PC-9 (cell line): Measurements from ENCODE around the gene BPIFA2.

Source experiments
- EZH2 ChIP-seq: fragments of 200-600 bp; sonication (generic); IDR thresholded peaks from 2 replicates; pipeline ENCODE4 v1.8.0; 2017; ENCODE audit warnings: antibody characterized with exemption, low read depth
- TF ChIP-seq, protein P1 (sequence below): fragments of 200-600 bp; sonication (generic); conservative IDR thresholded peaks from 2 replicates; pipeline ENCODE4 v1.6.1; 2017; ENCODE audit warnings: mixed run types, antibody characterized with exemption, mild to moderate bottlenecking, moderate library complexity

DNA sequence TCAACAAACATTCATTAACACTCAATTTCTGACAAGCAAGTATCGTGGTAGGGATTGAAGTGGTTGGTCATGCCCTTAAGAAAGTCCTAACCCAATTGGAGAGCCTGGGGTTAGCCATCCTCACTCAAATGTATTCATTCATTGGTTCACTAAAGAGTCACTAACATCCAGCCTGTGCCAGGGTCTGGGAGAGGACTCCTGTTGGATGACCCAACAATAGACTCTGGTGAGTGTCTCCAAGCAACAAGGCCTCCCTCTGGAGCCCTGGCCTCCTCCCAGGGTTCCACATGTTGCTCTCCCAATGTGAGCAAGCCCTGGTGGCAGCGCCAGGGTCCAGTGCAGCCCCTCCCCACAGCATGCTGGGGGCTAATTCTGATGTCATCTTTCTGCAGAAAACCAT is 49.1 kb downstream of the BPIFA2 start, which contains the start of gene BPIFA3:
- TF ChIP-seq, protein P1, sequence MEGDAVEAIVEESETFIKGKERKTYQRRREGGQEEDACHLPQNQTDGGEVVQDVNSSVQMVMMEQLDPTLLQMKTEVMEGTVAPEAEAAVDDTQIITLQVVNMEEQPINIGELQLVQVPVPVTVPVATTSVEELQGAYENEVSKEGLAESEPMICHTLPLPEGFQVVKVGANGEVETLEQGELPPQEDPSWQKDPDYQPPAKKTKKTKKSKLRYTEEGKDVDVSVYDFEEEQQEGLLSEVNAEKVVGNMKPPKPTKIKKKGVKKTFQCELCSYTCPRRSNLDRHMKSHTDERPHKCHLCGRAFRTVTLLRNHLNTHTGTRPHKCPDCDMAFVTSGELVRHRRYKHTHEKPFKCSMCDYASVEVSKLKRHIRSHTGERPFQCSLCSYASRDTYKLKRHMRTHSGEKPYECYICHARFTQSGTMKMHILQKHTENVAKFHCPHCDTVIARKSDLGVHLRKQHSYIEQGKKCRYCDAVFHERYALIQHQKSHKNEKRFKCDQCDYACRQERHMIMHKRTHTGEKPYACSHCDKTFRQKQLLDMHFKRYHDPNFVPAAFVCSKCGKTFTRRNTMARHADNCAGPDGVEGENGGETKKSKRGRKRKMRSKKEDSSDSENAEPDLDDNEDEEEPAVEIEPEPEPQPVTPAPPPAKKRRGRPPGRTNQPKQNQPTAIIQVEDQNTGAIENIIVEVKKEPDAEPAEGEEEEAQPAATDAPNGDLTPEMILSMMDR: no peak
- TF ChIP-seq EZH2: no peak
